Measurements from ENCODE around the gene C2orf78.

Gene C2orf78

GRCh38 chr2:73827018-73827417 lies 43.0 kb downstream of the C2orf78 start:
- Histone ChIP-seq H3K4me3 (ENCODE audit: low read length) (no peak overlapping the region), H3K27me3 (ENCODE audit: low read depth, low read length) (no peaks in the 10 kb centered on the region), H3K36me3 (replicated peaks; ENCODE audit: low read depth, low read length) (peaks cover 11% of the 10 kb centered on the region), H2AFZ (ENCODE audit: low read depth, low read length) (no peak overlapping the region), H3K4me1 (ENCODE audit: low read length) (peaks cover 47% of the 10 kb centered on the region), H3K9me3 (ENCODE audit: insufficient read depth, low read length) (no peaks in the 10 kb centered on the region), H3K79me2 (ENCODE audit: low read length) (peaks cover 24% of the 10 kb centered on the region), H3K27ac (ENCODE audit: low read length) (no peak overlapping the region), H3K9ac (ENCODE audit: low read length) (no peak overlapping the region), H3K4me2 (ENCODE audit: low read length) (no peak overlapping the region), H4K20me1 (ENCODE audit: insufficient read depth, low read length) (no peaks in the 10 kb centered on the region)
- TF ChIP-seq CTCF (IDR thresholded peaks at IDR 0.05; ENCODE audit: low read depth, low read length) (peak; percentile 78), EZH2phosphoT487 (IDR thresholded peaks at IDR 0.05; ENCODE audit: low read depth) (no peak)

DNA sequence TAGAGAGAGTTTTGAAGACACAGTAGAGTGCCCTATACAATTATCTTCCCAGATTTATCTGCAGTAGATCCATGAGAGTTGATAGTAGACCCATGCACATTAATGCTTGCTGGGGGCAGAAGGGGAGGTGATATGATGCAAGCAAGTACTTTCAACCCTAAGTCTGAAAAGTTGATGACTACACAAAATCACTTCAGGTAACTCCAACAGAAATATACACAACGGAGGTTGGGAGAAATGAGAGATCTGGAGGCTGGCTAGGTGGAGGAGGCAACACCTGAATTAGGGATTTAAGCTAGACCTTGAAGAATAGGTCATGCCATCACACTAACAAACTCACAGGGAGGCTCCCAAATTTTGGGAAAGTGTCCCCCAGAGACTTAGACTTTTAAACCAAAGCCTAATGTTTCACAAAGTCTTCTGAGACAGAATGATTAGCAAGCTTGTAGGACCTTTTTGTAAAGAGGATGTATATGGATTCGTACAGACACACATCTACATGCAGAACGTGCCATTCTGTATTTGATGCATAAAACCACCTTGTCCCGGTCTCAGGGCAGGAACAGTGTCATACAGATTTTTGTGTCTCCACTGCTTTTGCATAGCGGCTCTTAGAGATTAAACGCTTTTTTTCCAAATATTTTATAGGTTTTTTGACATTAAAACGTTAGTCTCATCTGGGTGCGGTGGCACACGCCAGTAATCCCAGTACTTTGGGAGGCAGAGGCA lies 43.8 kb downstream of the C2orf78 start:
- Histone ChIP-seq H3K36me3 (replicated peaks; ENCODE audit: low read depth, low read length) (peaks cover 16% of the 10 kb centered on the region), H3K79me2 (ENCODE audit: low read length) (peaks cover 24% of the 10 kb centered on the region), H3K27ac (ENCODE audit: low read length) (peak overlapping the region; percentile 38), H3K9ac (ENCODE audit: low read length) (peak overlapping the region; percentile 61), H3K9me3 (ENCODE audit: insufficient read depth, low read length) (no peaks in the 10 kb centered on the region), H4K20me1 (ENCODE audit: insufficient read depth, low read length) (no peaks in the 10 kb centered on the region), H3K27me3 (ENCODE audit: low read depth, low read length) (no peaks in the 10 kb centered on the region), H3K4me2 (ENCODE audit: low read length) (peak overlapping the region; percentile 62), H3K4me3 (ENCODE audit: low read length) (peak overlapping the region; percentile 93), H2AFZ (ENCODE audit: low read depth, low read length) (peak overlapping the region; percentile 69), H3K4me1 (ENCODE audit: low read length) (peaks cover 43% of the 10 kb centered on the region)
- TF ChIP-seq EZH2phosphoT487 (IDR thresholded peaks at IDR 0.05; ENCODE audit: low read depth) (no peak), CTCF (IDR thresholded peaks at IDR 0.05; ENCODE audit: low read depth, low read length) (no peak)

DNA sequence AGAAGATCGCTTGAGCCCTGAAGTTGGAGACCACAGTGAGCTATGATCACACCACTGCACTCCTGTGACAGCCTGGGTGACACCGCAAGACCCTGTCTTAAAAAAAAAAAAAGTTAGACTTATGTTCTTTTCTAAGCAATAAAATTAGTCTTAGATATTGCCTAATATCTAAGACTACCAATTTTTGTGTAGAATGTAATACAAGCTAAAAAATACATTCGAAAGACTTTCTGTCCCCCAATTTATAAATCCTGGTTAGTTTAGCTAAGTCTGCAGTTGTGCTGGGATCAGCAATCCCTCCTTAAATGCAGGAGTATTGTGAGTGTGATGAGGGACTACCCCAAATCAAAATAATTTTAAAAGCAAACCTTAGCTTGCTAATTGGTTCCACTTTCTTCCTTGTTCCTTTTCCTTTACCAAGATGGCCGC lies 44.4 kb downstream of the C2orf78 start:
- Histone ChIP-seq H3K27me3 (ENCODE audit: low read depth, low read length) (no peaks in the 10 kb centered on the region), H4K20me1 (ENCODE audit: insufficient read depth, low read length) (no peaks in the 10 kb centered on the region), H3K9me3 (ENCODE audit: insufficient read depth, low read length) (no peaks in the 10 kb centered on the region), H3K4me3 (ENCODE audit: low read length) (peak overlapping the region; percentile 93), H3K79me2 (ENCODE audit: low read length) (peaks cover 24% of the 10 kb centered on the region), H2AFZ (ENCODE audit: low read depth, low read length) (peak overlapping the region; percentile 69), H3K4me1 (ENCODE audit: low read length) (peaks cover 40% of the 10 kb centered on the region), H3K9ac (ENCODE audit: low read length) (peak overlapping the region; percentile 61), H3K4me2 (ENCODE audit: low read length) (peak overlapping the region; percentile 62), H3K36me3 (replicated peaks; ENCODE audit: low read depth, low read length) (peaks cover 21% of the 10 kb centered on the region), H3K27ac (ENCODE audit: low read length) (peak overlapping the region; percentile 38)
- TF ChIP-seq EZH2phosphoT487 (IDR thresholded peaks at IDR 0.05; ENCODE audit: low read depth) (no peak), CTCF (IDR thresholded peaks at IDR 0.05; ENCODE audit: low read depth, low read length) (no peak)

DNA sequence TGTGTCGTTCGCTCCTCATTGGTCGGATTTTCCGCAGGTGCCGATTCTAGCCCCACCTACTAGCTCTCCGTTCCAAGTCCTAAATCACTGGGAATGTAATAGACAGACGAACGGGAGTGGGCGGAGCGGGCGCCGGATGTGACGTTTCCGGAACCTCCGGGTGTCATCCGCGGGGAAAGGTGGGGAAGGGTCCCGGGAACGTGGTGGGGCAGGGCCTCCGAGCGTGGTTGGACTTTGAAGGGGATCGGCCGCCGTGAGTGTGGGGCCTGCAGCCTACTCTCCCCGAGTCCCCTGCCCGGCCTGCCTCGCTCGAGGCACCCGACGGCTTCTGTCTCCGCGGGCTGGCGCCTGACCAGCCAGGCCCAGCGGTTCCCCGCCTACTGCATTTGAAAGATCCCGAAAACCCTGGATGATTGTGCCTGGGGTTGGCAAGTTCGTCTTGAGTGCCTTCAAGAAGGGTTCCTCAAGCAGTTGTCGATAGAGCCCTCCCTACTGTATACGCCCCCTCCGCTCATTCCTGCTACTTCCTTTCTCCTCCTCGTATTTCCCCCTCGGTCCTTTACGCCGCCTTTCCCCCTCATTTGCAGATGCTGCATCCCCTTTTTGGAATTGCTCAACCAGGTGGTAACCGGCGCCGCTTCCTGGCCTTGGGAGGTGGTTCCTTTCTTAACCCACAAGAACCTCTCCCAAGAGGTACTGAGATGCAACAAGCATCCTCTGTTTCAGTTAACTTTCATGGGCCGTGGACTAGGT lies 45.0 kb downstream of the C2orf78 start, which contains the start of gene STAMBP:
Gene STAMBP, plus strand, starts transcription at position 144 of the 753 bp plus-strand sequence. CDS start 1,896 bp downstream, outside the sequence.
- peaks cover 24% of the 10 kb centered on the region for H3K79me2 ChIP-seq (ENCODE audit: low read length)

More for the DNA sequence above, 45.0 kb downstream of the C2orf78 start, which contains the start of gene STAMBP:
- H3K27me3 ChIP-seq (ENCODE audit: low read depth, low read length), result no peaks in the 10 kb centered on the region
- peak within 1 kb of the TSS; percentile 51 for H3K27ac ChIP-seq (ENCODE audit: low read length)
- H3K4me3 ChIP-seq (ENCODE audit: low read length), result peak within 1 kb of the TSS; percentile 93
- H3K9me3 ChIP-seq (ENCODE audit: insufficient read depth, low read length), result no peaks in the 10 kb centered on the region
- peak within 1 kb of the TSS; percentile 80 for H3K4me2 ChIP-seq (ENCODE audit: low read length)
- H3K4me1 ChIP-seq (ENCODE audit: low read length), result peaks cover 34% of the 10 kb centered on the region
- H3K9ac ChIP-seq (ENCODE audit: low read length), result peak within 1 kb of the TSS; percentile 85
- no peak for TF ChIP-seq EZH2phosphoT487 (IDR thresholded peaks at IDR 0.05; ENCODE audit: low read depth)
- no peak for TF ChIP-seq CTCF (IDR thresholded peaks at IDR 0.05; ENCODE audit: low read depth, low read length)
- peak within 1 kb of the TSS; percentile 69 for H2AFZ ChIP-seq (ENCODE audit: low read depth, low read length)
- no peaks in the 10 kb centered on the region for H4K20me1 ChIP-seq (ENCODE audit: insufficient read depth, low read length)
- H3K36me3 ChIP-seq (replicated peaks; ENCODE audit: low read depth, low read length), result peaks cover 23% of the 10 kb centered on the region

Data from OCI-LY3 (cell line).